NCI-H2171 treated with DMSO at 0.1 percent for 48 hours (cell line): Measurements from ENCODE around the gene TAOK2.

Experiments used
- DNase-seq: peaks from one replicate; lab custom pipeline; 2025; lab: John Stamatoyannopoulos, UW

TAOK2 gene

GRCh38 chr16:29963021-29963743 is 10.5 kb upstream of the TAOK2 start:
- no peak for DNase-seq

DNA sequence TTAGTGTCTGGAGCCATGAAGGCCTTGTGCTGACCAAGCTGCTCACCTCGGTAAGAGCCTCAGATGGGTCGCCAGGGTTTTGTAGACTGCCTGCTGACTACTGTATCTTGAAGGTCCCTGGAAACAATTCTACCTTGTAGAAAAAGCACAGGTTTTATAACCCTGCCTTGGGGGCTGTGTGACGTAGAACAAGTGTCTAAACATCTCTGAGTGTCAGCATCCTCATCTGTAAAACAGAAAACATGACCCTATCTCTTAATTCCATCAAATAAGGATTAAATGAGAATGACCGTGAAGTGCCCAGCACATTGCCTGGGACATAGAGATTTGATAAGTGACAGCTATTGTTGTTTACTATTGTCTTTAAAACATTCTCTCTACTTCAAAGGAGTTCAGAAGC is 5.5 kb upstream of the TAOK2 start:
- no peak for DNase-seq

DNA sequence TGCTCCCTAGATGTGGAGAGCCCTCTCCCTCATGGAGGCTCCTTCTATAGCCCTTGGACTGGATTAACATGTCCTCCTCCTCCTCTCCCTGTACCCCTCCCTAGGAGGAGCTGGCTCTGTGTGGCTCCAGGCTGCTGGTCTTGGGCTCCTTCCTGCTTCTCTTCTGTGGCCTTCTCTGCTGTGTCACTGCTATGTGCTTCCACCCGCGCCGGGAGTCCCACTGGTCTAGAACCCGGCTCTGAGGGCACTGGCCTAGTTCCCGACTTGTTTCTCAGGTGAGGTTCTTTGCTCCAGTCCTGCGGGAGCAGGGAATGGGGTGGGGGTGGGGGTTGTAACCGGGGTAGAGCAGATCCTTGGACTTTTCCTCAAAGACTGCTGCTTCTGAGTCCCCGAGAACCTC is 2.4 kb upstream of the TAOK2 start:
- no peak for DNase-seq

- no peak for DNase-seq
Observed at GRCh38 chr16:29972500-29972899, 1.2 kb upstream of the TAOK2 start.

DNA sequence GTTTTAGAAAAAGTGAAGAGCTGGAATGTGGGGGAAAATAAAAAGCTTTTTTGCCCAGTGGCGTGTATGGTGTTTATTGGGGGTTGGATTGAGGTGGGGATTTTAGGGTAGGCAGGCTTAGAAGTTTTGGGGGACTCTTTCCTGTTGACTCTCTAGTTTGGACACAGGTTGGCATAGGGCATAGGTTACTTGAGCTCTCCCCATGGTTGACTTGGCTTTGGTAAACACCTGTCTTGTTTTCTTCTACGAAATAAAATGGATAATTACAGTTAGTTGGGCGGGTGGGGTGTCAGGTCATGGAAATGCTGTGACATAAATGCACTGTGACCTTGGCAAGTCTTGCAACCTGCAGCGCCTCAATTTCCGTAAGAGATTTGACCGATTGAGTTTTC is 680 bp upstream of the TAOK2 start:
- no peak for DNase-seq

- DNase-seq: no peak
Observed at GRCh38 chr16:29974291-29975133, 844 bp downstream of the TAOK2 start.

DNA sequence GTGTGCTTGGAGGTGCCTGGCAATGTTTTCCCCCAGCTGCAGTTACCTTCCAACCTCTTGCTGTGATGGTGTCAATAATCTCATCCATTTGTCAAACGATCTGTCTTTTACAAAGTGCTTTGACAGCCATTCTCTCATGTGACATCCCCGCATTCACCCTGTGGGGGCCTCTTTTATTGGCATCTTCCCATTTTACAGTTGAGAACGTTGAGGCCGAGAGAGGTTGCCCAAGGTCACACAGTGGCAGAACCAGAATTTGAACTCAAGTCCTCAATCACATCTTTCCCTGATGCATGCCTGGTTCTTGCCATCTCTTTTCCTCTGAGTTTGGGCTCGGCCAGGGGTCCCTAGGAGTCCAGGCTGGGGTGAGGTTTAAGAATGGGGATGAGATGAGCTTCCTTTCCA is 1.5 kb downstream of the TAOK2 start:
- DNase-seq: no peak

DNA sequence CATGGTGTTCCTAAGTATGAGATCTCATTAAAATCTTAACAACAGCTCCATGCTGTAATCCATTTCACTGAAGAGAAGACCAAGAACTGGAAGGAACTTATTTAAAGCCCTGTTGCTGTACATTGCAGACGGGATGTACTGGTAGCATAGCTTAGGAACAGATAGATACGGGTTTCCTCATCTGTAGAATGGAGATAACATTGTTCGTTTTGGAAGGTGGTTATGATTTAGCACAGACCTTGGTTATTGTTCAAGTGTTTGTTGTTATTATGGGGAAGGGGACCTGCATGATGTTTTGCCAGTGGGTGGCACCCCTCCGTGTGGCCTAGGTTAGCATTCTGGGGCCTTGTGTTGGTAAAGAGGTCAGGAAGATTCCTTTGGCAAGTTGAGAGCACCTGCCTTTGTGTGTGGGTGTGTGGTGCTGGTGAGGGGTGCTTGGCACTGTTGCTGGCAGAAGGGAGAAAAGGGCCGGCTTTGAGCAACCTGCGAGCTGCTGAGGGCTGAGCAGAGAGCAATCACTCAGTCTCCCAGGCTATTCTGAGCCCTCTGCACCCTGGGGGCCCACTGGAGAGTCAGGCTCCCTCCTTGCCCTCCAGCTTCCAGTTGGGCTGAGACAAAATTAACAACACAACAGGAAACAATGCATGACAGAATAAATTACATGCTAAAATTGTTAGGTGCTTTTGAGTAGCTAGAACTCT is 2.3 kb downstream of the TAOK2 start:
- DNase-seq: no peak

DNA sequence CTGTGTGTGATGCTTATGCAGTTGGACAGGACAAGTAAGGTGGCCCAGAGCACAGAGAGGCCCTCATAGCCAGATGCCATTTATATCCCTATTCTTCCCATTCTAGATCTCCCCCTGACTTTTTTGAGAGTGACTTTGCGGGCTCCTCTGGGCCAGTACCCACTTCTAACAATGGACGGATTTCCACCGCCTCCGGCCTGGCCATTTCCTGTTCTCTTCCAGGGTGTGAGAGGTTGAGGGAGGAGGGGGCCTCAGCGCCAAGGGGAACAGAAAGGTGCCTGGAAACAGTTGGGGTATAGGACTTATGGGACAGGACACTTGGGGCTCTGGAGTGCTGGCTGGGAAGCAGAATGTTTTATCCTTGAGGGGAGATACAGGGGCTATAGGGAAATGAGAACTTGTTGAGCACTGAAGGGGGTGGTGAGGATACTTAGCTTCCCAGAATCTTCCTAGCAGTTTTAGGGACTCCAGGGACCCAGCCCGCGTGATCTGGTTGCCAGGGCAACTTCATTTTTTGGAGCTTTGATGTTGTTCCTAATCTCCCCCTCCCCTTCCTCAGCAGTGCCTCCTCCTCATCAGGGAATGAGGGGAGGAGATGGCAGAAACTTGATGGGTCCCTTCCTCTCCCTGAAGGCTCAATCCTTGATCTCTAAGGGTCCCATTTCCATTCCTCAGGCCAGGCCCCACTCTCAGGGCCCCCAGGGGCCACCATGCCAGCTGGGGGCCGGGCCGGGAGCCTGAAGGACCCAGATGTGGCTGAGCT is 3.6 kb downstream of the TAOK2 start:
- DNase-seq: no peak

DNA sequence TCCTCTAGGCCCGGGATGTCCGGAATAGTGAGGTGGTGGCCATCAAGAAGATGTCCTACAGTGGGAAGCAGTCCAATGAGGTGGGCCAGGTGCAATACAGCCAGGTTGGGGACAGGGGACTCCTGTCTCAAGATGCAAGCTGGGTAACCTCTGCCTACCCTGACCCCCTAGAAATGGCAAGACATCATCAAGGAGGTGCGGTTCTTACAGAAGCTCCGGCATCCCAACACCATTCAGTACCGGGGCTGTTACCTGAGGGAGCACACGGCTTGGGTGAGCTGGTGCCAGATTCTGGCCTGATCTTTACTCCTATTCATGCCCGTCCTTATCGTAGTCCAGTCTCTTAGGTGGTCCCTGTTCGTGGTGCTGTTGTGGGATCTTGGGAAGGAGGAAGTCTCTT is 4.4 kb downstream of the TAOK2 start:
- DNase-seq: no peak

DNA sequence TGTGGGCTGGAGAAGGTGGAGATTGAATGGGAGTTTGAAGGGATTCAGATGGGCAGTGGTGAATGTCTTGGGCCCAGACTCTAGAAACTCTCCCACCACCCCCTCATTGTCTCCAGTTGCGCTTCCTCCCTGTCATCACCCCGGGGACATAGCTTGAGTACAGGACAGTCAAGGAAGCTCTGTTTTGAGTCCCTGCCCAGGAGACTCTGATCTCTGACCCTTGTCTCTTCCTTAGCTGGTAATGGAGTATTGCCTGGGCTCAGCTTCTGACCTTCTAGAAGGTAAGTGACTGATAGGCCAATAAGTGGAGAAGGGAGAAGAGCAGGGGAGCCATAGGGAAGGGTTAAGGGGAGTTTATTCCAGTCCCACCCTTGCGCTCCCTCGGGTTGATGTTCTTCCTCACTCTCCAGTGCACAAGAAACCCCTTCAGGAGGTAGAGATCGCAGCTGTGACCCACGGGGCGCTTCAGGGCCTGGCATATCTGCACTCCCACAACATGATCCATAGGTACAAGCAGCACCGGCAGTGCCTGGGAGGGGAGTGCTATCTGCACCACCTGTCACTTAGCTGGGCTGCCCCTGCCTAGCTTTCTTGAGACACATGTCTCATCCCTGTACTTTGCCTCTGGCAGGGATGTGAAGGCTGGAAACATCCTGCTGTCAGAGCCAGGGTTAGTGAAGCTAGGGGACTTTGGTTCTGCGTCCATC is 5.0 kb downstream of the TAOK2 start:
- DNase-seq: no peak

DNA sequence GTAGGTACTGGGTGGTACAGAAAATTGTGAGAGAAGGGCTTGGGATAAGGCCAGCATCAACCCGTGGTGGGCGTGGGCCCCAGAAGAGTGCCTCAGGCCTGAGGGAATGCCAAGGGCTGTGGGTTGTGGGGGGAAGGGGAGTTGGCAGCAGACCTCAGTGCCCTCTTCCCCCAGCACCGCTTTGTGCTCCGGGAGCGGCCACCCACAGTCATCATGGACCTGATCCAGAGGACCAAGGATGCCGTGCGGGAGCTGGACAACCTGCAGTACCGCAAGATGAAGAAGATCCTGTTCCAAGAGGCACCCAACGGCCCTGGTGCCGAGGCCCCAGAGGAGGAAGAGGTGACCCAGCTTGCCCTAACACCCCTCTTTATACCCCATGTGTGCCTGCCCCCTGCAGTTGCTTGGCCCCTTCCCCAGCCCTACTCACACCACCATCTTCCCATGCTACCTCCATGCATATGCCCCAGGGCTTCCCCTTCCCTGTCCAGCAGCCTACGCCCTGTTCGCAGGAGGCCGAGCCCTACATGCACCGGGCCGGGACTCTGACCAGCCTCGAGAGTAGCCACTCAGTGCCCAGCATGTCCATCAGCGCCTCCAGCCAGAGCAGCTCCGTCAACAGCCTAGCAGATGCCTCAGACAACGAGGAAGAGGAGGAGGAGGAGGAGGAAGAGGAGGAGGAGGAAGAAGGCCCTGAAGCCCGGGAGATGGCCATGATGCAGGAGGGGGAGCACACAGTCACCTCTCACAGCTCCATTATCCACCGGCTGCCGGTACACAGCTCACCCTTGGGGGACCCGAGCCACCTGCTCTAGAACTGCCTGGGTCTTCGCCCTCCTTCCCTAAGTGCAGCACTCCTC is 9.1 kb downstream of the TAOK2 start:
- no peak for DNase-seq

- no peak for DNase-seq
Observed at GRCh38 chr16:29983420-29984136, 9.9 kb downstream of the TAOK2 start.

DNA sequence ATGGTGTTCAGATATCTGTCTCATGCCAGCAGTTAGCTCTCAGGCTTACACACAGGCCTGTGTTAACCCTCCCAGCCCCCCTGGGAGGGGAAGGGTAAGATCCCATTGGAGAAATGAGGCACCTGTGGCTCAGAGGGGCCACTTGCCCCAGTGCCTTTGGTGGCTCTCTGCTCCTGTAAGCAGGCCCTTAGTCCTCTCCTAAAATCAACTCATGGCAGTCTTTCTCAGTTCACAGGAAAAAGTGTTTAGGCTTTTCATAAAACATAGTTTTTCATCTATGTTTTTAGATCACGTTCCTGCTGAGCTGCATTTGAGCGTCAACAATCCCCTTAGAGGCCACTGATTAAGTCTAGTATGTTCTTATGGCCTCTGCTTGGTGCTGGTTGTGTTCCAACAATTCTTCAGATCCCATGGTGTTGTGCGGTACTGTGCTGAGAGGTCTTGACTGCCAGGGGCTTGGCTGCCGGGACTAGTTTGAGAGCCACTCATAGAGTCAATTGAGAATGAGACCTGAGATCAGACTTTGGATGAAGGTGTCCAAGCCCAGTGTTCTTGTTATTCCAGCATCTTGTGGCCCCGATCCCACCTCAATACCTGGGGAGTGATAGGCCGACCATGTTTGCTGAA is 10.6 kb downstream of the TAOK2 start:
- DNase-seq: no peak

GRCh38 chr16:29984764-29985147 is 11.1 kb downstream of the TAOK2 start:
- DNase-seq: no peak

GRCh38 chr16:29985271-29985811 is 11.7 kb downstream of the TAOK2 start:
- DNase-seq: no peak

DNA sequence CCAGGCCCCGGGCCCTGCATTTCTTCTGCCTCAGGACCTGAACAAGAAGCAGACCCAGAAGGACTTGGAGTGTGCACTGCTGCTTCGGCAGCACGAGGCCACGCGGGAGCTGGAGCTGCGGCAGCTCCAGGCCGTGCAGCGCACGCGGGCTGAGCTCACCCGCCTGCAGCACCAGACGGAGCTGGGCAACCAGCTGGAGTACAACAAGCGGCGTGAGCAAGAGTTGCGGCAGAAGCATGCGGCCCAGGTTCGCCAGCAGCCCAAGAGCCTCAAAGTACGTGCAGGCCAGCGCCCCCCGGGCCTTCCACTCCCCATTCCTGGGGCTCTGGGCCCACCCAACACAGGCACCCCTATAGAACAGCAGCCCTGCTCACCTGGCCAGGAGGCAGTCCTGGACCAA is 12.6 kb downstream of the TAOK2 start:
- no peak for DNase-seq

DNA sequence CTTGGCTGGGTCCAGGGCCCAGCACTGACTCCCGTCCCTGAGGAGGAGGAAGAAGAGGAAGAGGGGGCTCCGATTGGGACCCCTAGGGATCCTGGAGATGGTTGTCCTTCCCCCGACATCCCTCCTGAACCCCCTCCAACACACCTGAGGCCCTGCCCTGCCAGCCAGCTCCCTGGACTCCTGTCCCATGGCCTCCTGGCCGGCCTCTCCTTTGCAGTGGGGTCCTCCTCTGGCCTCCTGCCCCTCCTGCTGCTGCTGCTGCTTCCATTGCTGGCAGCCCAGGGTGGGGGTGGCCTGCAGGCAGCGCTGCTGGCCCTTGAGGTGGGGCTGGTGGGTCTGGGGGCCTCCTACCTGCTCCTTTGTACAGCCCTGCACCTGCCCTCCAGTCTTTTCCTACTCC is 13.3 kb downstream of the TAOK2 start:
- DNase-seq: no peak
